ENCODE measurements around the gene ATG3. TPM values are rescaled to one million over a fixed set of nuclear protein-coding genes. Genes with fewer than 3 reads are reported as not detected.

ATG3 gene
- total and polyA plus RNA-seq, 2 experiments from 2014 or later: 68.1 to 93.9 TPM

GRCh38 chr3:112504123-112504522 is 57.6 kb downstream of the ATG3 start (continued):
- TF ChIP-seq CREB1 (CRISPR knock-in tag; IDR thresholded peaks at IDR 0.05; ENCODE audit: low read depth): no peak
- TF ChIP-seq, protein P1, sequence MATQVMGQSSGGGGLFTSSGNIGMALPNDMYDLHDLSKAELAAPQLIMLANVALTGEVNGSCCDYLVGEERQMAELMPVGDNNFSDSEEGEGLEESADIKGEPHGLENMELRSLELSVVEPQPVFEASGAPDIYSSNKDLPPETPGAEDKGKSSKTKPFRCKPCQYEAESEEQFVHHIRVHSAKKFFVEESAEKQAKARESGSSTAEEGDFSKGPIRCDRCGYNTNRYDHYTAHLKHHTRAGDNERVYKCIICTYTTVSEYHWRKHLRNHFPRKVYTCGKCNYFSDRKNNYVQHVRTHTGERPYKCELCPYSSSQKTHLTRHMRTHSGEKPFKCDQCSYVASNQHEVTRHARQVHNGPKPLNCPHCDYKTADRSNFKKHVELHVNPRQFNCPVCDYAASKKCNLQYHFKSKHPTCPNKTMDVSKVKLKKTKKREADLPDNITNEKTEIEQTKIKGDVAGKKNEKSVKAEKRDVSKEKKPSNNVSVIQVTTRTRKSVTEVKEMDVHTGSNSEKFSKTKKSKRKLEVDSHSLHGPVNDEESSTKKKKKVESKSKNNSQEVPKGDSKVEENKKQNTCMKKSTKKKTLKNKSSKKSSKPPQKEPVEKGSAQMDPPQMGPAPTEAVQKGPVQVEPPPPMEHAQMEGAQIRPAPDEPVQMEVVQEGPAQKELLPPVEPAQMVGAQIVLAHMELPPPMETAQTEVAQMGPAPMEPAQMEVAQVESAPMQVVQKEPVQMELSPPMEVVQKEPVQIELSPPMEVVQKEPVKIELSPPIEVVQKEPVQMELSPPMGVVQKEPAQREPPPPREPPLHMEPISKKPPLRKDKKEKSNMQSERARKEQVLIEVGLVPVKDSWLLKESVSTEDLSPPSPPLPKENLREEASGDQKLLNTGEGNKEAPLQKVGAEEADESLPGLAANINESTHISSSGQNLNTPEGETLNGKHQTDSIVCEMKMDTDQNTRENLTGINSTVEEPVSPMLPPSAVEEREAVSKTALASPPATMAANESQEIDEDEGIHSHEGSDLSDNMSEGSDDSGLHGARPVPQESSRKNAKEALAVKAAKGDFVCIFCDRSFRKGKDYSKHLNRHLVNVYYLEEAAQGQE (IDR thresholded peaks at IDR 0.05; ENCODE audit: unreplicated experiment): no peak
- no peak for TF ChIP-seq POLR2AphosphoS5 (IDR thresholded peaks at IDR 0.05; ENCODE audit: low read depth)
- TF ChIP-seq NANOG (IDR thresholded peaks at IDR 0.05; ENCODE audit: borderline replicate concordance): no peak
- TF ChIP-seq ZNF114 (CRISPR knock-in tag; IDR thresholded peaks at IDR 0.05): no peak
- TF ChIP-seq EZH2 (IDR thresholded peaks at IDR 0.05; ENCODE audit: low read depth, unreplicated experiment): no peak

DNA sequence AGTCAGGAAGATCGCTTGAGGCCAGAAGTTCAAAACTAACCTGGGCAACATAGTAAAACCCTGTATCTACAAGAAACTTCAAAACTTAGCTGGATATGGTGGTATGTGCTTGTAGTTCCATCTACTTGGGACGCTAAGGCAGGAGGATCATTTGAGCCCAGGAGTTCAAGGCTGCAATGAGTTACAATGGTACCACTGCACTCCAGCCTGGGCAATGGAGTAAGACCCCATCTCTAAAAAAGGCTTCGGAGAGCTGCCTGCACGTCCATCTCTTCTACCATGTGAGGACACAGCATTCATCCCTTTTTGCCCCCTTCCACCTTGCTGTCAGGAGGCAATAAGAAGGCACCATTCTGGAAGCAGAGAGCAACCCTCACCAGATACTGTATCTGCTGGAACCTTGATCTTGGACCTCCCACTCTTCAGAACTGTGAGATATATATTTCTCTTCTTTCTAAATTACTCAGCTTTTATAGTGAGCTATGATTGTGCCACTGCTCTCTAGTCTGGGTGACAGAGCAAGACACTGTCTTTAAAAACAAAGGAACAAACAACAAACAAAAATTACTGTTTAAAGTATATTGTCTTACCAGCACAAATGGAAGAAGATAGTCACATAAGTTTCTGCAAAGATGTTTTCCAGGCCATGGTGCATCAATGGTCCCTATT is 58.3 kb downstream of the ATG3 start:
- Histone ChIP-seq H2AFZ (no peak overlapping the region), H3K4me2 (no peak overlapping the region), H3K4me1 (ENCODE audit: insufficient read depth) (no peaks in the 10 kb centered on the region), H3K79me2 (replicated peaks; ENCODE audit: insufficient read depth) (no peaks in the 10 kb centered on the region), H3K9me2 (ENCODE audit: insufficient read depth) (no peaks in the 10 kb centered on the region), H3K27me3 (ENCODE audit: insufficient read depth) (no peaks in the 10 kb centered on the region), H3K27ac (ENCODE audit: low read depth) (no peak overlapping the region), H3K36me3 (ENCODE audit: insufficient read depth) (no peaks in the 10 kb centered on the region), H4K20me1 (replicated peaks; ENCODE audit: insufficient read depth) (no peaks in the 10 kb centered on the region), H3K4me3 (no peak overlapping the region), H3F3A (replicated peaks; ENCODE audit: low read depth) (no peaks in the 10 kb centered on the region)
- H3K9me3 Mint-ChIP-seq: 0 out of 3 replicates have a peak, but pooled peaks cover 5% of the 10 kb centered on the region
- TF ChIP-seq JUNB (IDR thresholded peaks at IDR 0.05; ENCODE audit: unreplicated experiment) (no peak), EZH2phosphoT487 (IDR thresholded peaks at IDR 0.05; ENCODE audit: unreplicated experiment) (no peak), CREB1 (CRISPR knock-in tag; IDR thresholded peaks at IDR 0.05; ENCODE audit: low read depth) (no peak), CTCF (conservative IDR thresholded peaks at IDR 0.05; ENCODE audit: low read depth in 2 of 2) (no peak), NANOG (IDR thresholded peaks at IDR 0.05; ENCODE audit: borderline replicate concordance) (no peak)
- TF ChIP-seq, protein P2, sequence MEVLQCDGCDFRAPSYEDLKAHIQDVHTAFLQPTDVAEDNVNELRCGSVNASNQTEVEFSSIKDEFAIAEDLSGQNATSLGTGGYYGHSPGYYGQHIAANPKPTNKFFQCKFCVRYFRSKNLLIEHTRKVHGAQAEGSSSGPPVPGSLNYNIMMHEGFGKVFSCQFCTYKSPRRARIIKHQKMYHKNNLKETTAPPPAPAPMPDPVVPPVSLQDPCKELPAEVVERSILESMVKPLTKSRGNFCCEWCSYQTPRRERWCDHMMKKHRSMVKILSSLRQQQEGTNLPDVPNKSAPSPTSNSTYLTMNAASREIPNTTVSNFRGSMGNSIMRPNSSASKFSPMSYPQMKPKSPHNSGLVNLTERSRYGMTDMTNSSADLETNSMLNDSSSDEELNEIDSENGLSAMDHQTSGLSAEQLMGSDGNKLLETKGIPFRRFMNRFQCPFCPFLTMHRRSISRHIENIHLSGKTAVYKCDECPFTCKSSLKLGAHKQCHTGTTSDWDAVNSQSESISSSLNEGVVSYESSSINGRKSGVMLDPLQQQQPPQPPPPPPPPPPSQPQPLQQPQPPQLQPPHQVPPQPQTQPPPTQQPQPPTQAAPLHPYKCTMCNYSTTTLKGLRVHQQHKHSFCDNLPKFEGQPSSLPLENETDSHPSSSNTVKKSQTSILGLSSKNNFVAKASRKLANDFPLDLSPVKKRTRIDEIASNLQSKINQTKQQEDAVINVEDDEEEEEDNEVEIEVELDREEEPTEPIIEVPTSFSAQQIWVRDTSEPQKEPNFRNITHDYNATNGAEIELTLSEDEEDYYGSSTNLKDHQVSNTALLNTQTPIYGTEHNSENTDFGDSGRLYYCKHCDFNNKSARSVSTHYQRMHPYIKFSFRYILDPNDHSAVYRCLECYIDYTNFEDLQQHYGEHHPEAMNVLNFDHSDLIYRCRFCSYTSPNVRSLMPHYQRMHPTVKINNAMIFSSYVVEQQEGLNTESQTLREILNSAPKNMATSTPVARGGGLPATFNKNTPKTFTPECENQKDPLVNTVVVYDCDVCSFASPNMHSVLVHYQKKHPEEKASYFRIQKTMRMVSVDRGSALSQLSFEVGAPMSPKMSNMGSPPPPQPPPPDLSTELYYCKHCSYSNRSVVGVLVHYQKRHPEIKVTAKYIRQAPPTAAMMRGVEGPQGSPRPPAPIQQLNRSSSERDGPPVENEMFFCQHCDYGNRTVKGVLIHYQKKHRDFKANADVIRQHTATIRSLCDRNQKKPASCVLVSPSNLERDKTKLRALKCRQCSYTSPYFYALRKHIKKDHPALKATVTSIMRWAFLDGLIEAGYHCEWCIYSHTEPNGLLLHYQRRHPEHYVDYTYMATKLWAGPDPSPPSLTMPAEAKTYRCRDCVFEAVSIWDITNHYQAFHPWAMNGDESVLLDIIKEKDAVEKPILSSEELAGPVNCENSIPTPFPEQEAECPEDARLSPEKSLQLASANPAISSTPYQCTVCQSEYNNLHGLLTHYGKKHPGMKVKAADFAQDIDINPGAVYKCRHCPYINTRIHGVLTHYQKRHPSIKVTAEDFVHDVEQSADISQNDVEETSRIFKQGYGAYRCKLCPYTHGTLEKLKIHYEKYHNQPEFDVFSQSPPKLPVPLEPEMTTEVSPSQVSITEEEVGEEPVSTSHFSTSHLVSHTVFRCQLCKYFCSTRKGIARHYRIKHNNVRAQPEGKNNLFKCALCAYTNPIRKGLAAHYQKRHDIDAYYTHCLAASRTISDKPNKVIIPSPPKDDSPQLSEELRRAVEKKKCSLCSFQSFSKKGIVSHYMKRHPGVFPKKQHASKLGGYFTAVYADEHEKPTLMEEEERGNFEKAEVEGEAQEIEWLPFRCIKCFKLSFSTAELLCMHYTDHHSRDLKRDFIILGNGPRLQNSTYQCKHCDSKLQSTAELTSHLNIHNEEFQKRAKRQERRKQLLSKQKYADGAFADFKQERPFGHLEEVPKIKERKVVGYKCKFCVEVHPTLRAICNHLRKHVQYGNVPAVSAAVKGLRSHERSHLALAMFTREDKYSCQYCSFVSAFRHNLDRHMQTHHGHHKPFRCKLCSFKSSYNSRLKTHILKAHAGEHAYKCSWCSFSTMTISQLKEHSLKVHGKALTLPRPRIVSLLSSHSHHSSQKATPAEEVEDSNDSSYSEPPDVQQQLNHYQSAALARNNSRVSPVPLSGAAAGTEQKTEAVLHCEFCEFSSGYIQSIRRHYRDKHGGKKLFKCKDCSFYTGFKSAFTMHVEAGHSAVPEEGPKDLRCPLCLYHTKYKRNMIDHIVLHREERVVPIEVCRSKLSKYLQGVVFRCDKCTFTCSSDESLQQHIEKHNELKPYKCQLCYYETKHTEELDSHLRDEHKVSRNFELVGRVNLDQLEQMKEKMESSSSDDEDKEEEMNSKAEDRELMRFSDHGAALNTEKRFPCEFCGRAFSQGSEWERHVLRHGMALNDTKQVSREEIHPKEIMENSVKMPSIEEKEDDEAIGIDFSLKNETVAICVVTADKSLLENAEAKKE (CRISPR knock-in tag; IDR thresholded peaks at IDR 0.05): no peak
- H3K4me3 Mint-ChIP-seq: no peak overlapping the region
- H3K36me3 Mint-ChIP-seq (ENCODE audit: low read depth): peaks cover 5% of the 10 kb centered on the region; the same call in 1 of the 3 replicates
- no peak overlapping the region for H3K27ac Mint-ChIP-seq
- DNase-seq (ENCODE audit: low spot score) (no peak), ATAC-seq (no peak)
- no peaks in the 10 kb centered on the region for H3K27me3 Mint-ChIP-seq (ENCODE audit: insufficient read depth, low read depth, poor library complexity)
- no peaks in the 10 kb centered on the region; the same call in 2 of the 3 replicates for H3K4me1 Mint-ChIP-seq

All from GM23338 (cell line).